NCI-H1105 (cell line): Measurements from ENCODE around the gene PDE1A.

ENCODE experiments used
- DNase-seq: peaks from one replicate; lab custom pipeline; 2025; lab: John Stamatoyannopoulos, UW

Gene PDE1A

DNA sequence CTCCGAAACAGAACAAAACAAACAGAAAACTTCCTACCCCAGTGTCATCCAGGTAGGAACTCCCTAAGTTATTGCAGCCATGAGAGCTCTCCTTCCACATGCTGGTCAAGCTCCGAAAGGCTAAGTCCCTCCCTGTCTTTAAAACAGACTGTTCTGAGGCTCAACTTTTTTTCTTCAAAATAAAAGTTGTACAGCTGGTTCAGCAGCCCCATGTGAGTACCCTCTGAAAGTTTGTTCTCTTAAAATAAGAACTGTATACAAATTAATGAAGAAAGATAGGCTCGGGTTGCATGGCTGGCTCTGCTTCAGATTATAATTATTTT is at the start of gene PDE1A:
PDE1A (minus strand) TSS at position 119 of the 323 bp plus-strand sequence.
- no peak for DNase-seq

DNA sequence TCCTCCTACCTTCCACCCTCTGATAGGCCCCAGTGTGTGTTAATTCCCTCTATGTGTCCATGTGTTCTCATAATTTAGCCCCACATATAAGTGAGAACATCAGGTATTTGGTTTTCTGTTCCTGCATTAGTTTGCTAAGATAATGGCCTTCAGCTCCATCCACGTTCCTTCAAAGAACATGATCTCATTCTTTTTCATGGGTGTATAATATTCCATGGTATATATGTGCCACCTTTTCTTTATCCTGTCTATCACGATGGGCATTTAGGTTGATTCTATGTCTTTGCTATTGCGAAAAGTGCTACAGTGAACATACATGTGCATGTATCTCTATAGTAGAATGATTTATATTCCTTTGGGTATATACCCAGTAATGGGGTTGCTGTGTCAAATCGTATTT is 46.8 kb upstream of the PDE1A start:
- no peak for DNase-seq

DNA sequence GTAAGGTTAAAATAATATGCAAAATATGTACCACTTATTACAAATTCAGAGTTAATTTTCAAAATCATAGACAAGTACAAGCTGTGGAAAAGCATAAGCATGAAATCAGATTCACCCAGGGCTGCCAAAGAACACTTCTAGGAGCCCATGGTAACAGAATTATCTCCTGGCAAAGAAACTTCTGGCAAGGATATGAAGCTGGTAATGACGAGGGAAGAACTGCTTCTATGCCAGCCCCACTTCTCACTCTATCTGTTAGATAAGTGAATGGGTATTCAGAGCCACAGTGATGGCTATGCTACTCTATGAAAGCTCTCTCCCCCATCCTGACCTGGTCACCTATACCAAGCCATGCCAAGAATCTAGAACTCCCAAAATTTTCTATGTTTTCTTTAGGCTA is 36.9 kb upstream of the PDE1A start:
- no peak for DNase-seq

DNA sequence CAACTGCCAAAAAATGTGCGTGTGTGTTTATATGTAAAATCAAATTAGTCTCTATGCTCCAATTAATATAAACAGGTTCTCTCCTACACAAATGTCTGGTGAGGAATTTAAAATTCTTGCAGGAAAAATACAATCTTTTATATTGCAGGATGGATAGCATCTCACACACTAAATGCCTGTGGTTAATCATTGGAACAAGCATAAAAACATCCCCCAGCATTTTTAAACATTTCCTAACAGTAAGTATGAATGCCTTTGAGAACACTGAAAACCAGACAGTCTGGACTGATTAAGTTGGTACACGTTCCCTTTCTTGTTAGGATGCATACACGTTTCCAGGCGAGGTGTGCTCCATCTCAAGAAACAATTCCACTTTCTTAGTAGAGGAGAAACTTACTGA is 29.9 kb upstream of the PDE1A start:
- DNase-seq: no peak

DNA sequence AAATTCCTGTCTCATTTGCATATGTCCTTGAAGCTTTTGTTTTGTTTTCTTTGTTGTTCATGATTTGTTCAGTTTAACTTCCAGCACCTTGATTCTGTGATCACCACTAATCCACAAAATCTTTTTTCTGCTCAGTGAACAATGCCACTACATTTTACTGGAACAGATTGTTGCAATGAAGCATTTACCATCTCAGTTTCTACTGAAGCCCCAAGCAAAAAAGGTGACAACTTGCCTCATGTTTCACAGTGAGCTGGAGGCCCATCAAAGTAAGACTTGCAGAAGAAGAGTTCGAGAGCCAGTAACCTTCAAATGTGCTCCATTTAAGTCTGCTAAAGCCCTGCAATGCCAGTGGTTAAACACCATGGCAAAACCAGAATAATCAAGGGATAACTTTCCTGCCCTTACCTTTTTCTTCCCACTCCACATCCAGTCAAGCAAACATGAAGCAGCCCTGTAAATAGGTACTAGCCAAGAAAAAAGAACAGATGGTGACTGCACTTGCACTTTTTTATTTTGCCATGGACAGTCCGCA is 25.7 kb upstream of the PDE1A start:
- no peak for DNase-seq

DNA sequence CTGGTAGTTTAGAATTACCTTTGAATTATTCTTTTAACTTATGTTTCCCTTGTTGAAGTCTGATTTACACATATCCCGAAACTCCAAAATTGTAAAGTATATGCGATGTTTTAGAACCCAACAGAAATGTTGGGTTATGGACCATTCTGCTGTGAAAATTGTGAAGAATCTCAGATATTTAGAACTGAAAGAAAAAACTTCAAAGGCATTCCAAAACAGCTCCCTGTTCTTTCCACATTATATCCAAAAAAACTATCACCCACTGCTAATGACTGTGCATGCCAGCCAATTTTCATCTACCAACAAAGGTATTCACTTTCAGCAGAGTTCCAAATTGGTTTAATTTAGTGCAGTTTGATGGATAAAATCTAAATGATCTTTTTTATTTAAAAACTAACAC is 21.5 kb upstream of the PDE1A start:
- no peak for DNase-seq

DNA sequence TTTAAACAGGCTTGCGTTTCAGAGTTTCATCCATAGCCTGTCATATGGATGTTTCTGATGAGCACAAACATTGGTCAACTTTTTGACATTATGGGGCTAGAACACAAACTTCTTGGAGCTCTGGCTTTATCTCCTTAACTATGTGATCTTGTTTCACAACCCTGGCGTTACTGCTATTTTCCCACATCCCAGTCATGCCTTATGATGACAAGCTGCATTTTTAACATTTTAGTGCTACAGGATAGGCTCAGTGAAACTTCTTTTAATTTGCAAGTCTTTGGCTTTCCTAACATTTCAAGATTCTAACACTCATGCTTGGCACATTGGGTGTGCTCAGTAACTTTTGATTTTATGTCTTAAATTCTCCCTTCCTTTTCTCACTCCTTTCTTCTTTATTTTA is 21.0 kb upstream of the PDE1A start:
- no peak for DNase-seq

DNA sequence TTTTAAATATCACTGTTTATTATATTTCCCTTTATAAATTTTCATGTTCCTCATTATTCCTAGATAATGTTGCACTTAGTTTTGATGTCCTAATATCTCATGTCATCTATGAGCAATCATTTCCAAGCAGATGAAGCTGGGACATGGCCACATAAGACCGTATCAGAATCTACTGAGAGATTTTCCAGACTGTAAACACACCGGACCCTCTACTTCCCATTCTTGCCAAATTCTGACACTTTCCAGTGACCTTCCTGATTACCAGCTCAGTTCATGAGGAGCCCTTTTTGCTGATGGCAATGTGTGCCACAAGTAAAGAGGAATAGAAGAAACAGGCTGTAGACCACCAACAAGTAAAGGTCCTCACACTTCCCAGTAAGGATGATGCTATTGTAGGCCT is 20.3 kb upstream of the PDE1A start:
- no peak for DNase-seq

DNA sequence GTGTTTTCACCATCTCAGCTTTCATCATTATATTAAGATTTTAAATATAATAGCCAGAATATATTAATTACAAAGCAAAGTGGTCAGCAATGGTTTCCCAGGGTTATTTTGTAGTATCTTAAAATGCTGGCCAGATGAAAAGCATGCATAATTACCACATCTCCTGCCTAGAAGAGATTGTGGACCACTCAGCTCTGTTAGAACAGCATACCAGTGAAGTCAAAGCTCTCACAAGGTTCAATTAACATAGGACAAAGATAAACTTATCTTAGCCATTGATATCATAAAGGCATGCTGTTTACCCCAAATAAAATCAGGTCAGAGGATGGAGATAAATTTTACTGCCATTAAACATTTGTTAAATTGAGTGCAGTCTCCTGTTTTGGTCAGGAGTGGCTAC is 19.3 kb upstream of the PDE1A start:
- DNase-seq: no peak

DNA sequence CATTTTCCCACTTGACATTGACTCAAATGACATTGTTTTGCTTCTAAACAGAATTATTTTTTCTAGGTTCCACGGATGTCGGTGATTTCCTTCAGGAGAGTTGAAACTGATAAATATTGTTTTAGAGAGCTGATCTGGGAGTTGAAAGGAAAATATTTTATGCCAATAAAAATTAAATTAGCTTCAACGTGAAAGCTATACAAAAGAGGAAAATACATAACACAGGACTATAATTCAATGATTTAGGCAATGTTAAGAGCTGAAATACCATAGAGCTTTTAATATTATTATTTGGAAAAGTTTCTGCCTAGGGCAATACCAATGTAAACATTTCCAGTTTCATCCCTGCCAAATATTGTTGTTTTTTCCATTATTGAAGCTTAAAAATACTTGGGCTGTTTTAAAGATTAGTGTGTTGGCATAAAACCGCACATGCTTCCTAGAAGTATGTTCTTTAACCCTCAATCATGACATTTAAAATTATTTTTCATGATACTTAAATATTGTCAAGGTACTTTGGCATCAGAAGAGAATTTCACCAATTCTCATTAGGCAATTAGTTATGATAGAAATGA is 18.6 kb upstream of the PDE1A start:
- DNase-seq: no peak

DNA sequence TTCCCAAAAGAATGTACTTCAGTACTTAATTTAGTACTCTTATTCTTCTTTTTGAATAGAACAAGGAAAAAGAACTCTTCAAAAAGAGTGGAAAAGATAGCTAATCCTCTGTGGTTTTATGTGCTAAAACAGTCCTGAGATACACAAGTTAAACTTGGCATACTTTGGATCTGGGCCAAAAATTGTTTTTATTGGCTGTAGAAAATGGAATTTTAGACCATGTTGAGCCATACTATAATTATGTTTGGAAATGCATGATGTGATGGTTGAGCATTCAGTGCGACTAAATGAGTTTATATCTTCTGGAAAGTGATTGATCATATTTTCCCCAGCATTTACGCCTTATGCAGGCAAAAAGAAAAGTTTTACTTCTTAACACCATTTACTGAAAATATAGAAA is 18.0 kb upstream of the PDE1A start:
- no peak for DNase-seq

DNA sequence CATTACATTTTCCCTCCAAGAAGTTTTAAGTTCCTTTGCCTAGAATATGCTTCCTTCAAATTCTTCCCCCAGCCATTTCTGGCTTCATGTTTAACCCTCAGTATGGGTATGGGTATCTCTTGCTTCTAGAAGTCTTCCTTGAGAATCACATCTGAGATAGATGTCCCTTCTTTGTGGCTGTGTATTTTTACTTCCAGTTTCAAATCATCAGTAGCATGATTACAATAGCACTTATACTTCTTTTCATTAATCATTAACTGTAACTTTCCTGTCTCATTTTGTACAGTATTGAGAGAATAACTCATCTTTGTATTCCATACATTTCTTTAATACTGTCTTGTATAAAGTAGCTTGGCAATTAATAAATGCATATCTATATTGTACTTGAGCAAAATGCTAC is 17.3 kb upstream of the PDE1A start:
- DNase-seq: no peak

DNA sequence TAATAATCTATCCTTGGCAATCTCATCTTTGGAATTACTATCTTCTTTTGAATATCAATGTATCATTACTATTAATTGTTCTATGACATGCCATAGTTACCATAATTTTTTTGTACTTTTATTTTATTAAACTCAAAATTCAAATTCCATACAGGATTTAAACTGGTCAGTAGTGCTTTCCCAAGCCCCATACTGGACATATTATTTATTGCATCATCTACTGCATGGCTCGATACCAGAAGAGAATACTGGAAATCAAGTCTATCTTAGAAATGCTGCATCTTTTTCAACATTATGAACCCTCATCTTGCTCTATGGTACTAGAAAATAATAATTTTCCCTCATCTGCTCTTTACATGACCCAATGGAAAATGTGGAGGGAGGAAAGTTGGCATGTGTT is 9.4 kb upstream of the PDE1A start:
- no peak for DNase-seq

DNA sequence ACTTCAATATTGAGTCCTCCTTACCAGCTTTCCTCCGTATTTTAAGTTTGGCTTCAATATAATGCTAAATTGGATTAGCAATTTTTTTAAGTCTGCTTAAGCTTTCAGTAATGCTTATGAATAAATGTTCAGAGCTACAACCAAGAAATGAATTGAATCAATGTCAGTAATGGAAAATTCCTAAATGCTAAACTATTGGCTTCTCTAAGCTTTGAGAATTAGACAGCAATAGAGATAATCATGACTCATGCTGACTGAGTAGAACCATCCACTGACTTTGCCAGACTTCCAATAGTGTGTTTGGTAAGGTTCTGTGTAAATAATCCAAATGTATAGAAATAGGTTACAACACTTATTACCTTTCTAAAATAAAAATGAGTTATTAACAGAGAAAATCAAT is 8.9 kb upstream of the PDE1A start:
- no peak for DNase-seq

DNA sequence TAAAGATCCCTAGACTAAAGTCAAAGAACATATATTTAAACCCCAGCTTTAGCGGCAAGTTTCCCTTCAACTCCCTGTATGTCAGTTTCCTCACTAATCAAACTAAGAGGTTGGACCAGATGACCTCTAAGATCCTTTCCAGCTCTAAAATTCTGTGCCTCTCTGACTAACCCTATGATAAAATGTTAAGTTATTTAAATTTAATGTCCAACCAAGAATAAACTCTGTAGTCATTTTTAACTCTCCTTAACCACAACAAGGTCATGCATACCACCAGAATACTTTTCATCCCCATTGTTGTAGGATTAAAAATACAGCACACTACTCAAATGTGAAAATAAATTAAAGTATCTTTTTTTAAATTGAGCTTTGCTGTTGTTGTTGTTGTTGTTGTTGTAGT is 5.2 kb upstream of the PDE1A start:
- no peak for DNase-seq

DNA sequence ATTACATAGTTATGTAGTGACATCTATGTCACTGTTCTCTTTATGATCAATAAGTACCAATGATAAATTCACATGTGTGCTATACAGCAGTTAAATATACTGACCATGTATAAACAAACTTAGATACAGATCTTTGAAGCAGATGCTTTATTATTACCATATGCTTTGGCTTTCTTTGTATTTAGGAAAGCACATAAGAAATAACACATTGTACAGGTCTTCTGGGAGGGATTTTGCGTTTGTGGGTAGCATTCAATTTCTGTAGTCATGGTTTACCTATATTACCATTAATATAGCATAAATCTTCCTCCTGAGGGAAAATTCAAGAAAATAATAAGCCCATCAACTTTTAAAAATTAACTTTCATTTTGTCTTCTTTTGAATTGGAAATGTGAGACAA is 1.6 kb upstream of the PDE1A start:
- DNase-seq: no peak

DNA sequence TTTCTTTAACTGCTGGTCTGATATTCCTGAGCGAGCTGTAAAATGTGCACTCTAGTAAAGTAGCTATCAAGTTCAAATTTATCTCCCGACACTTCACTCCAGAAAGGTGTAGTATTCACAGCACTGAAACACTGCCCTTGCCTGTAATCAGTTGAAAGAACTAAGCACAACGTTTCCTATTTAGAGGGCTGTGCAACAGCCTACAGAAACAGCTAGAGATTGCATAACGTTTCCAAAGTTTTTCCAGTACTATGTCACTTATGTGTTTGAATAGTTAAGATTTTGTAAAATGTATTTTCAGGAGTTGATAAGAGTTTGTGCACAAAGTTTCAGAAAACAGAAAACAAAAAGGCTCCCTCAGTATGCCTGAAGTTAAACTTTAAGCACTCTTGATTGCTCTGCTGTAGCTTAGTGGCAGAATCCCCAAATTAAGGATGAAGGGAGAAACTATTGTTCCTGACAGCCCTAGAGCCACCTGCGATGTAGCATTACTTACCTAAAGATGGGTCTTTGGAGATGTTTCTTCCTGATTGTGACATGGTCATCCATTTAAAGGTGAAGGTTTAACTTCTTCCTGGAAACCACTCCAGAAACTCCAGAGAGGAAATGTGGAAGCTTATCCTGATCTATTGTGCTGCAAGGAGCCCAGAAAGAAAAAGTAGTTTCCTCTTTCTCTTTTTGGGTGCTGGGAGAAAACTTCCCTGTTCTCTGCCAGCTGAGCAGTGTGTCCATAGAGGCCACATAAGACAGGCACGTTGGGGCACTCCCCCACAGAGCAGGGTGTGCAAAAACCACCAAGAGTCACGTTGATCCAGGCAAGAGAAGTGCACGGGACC is 536 bp downstream of the PDE1A start:
- DNase-seq: no peak

DNA sequence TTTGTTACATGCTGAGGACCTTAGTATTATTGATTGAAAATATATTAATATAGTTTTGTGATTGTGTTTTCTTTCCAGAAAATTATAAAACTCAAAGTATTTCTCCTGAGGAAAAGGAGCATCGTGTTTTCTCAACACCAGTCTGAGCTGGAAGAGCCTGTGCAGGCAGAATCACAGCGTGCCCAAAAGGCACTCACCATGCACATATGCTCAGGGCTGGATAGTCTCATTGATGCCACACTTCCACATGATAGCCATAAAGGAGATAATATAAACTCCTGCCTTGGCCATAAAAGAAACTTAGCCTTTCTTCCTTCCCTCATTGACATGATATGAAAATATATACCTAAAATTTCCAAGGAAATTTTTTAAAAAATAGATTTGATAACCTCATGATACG is 4.0 kb downstream of the PDE1A start:
- DNase-seq: no peak

DNA sequence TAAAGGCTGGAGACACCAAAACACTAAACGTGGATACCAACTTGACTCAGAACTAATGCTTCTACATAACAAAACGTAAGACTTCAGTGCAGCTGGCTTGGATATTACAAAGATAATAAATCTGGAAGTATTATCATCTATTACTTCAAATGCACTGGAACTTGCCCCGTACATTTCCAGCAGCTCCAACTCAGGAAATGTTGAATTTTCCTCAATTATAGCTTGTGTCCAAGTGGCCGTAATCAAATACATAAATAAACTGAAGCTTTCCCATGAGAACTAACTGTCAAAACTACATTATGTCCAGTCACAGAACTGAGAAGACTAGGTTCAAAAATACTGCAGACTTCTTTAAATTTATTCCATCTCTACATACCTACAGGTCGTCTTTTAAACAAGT is 6.2 kb downstream of the PDE1A start:
- no peak for DNase-seq

DNA sequence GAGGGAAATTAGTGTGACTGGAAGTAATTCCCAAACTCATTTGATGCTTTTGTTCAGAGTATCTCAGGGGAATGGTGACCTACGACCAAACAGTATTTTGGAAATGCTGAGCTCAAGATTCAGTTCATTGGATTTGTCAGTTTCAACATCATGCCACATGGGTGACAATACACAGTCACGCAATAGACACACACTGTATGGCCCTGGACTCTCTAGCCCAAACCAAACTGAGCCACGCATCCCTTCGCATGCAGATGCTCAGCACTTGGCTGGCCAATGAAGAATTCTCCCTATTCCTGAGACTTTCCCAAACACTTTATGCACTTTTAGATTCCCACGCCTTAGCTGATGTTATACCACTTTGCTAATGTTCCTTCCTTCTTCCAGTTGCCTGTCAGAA is 10.0 kb downstream of the PDE1A start:
- DNase-seq: no peak

DNA sequence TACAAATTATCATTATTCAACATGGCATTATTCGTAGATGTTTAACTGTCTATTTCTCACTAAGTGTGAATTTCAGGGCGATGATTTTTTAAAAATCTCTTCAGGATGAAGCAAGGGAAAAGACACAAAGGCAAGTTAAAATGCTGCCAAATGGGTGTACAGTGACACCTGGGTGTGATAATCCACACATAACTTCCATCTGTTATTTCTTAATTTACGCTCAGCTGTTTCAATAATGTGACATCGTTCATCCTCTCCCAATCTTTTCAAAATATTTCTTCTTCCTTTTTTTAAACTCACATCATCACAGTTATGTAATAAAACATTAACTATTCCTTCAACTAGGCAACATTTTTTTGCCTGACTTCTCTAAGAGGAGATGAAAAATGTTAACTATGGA is 10.6 kb downstream of the PDE1A start:
- no peak for DNase-seq

DNA sequence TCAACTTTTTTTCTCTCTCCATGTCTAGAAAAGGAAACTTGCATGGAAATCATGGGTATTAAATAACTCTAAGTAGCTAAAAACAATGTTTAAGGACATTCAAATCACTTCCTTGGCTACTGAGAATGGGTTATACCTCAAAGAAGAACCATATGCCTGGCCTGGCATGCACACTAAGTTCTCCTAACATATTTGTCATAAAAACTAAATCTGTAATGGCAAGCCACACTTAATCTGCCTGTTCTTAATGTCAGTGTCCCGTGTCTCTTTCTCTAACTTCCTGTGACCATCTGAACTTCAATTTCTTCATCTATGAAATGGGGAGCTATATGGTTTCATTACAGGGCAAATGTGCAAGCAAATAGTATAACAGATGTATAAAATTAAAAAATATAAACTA is 11.1 kb downstream of the PDE1A start:
- DNase-seq: no peak

DNA sequence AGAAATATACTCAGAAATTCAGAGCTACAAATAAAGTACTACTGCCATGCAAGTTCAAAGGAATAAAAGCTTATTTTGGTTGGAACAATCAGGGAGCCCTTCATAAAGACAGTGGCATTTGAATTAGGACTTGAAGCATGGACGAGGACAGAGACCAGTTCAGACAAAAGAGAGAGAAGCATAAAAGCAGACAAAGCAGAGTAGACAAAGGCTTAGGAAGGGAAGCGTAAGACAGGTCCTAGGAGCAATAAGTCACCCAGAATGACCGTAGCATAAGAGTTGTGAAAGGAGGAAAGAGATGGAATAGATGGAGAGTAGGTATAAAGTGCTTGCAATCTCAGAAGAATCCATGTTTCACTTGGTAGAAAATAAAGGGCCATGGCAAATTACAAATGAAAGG is 14.0 kb downstream of the PDE1A start:
- no peak for DNase-seq

DNA sequence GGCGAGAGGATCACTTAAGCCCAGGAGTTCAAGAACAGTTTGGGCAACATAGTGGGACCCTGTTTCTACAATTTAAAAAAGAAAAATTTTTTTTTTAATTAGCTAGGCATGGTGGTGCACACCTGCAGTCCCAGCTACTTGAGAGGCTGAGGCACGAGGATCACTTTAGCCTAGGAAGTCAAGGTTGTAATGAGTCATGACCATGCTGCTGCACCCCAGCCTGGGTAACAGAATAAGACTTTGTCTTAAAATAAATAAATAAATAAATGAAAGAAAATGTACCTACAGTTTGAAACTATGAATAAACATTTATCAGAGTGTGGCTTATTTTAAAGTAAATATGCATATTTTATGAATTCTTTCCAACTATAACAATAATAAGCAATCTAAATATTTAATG is 16.7 kb downstream of the PDE1A start:
- DNase-seq: no peak
